Hepatic stellate cell (primary cell): ENCODE data around the gene GPR146.

ENCODE experiments used
- DNase-seq: peaks from one replicate; pipeline ENCODE4 v3.0.0; 2011; ENCODE audit warnings: low spot score

Gene GPR146

GRCh38 chr7:1012004-1012715 is 32.2 kb upstream of the GPR146 start:
- no peak for DNase-seq

- no peak for DNase-seq
Observed at GRCh38 chr7:1012716-1013095, 31.6 kb upstream of the GPR146 start.

- no peak for DNase-seq
Observed at GRCh38 chr7:1013581-1013980, 30.8 kb upstream of the GPR146 start.

- DNase-seq, result no peak
Observed at GRCh38 chr7:1014681-1015080, 29.7 kb upstream of the GPR146 start.

- no peak for DNase-seq
Observed at GRCh38 chr7:1015196-1016121, 28.9 kb upstream of the GPR146 start.

- DNase-seq, result no peak
Observed at GRCh38 chr7:1016577-1017531, 27.5 kb upstream of the GPR146 start.

- DNase-seq, result no peak
Observed at GRCh38 chr7:1017586-1018333, 26.6 kb upstream of the GPR146 start.

GRCh38 chr7:1018334-1018695 is 26.0 kb upstream of the GPR146 start:
- no peak for DNase-seq

- DNase-seq, result no peak
Observed at GRCh38 chr7:1019255-1019785, 25.0 kb upstream of the GPR146 start.

- no peak for DNase-seq
Observed at GRCh38 chr7:1019789-1020610, 24.3 kb upstream of the GPR146 start.

- DNase-seq, result no peak
Observed at GRCh38 chr7:1020849-1021251, 23.5 kb upstream of the GPR146 start.

- DNase-seq, result no peak
Observed at GRCh38 chr7:1021366-1021765, 23.0 kb upstream of the GPR146 start.

GRCh38 chr7:1021931-1022330 is 22.4 kb upstream of the GPR146 start:
- no peak for DNase-seq

- DNase-seq, result no peak
Observed at GRCh38 chr7:1022356-1022755, 22.0 kb upstream of the GPR146 start.

- DNase-seq, result no peak
Observed at GRCh38 chr7:1022801-1023465, 21.4 kb upstream of the GPR146 start.

GRCh38 chr7:1024331-1024841 is 20.0 kb upstream of the GPR146 start:
- DNase-seq, result no peak

- DNase-seq, result no peak
Observed at GRCh38 chr7:1024876-1025742, 19.2 kb upstream of the GPR146 start.

GRCh38 chr7:1025743-1026581 is 18.4 kb upstream of the GPR146 start:
- DNase-seq, result no peak
